Smooth muscle cell (in vitro differentiated cells): Measurements from ENCODE around the gene LRRFIP1. TPM values are rescaled to one million over a fixed set of nuclear protein-coding genes. Genes with fewer than 3 reads are reported as not detected.

ENCODE experiments used
- DNase-seq: peaks from one replicate; lab custom pipeline; 2025; ENCODE audit not compliant: unreplicated experiment; lab: John Stamatoyannopoulos, UW
- H2AFZ ChIP-seq: fragments of 200-600 bp; sonication (generic); 2 replicates; pipeline ENCODE4 v1.6.0; 2016; ENCODE audit warnings: antibody characterized with exemption, low read depth, mild to moderate bottlenecking
- H3F3A ChIP-seq: fragments of 200-600 bp; sonication (generic); 2 replicates; pipeline ENCODE4 v1.6.0; 2017; ENCODE audit warnings: antibody characterized with exemption, low read depth
- H3K27ac ChIP-seq: fragments of 200-600 bp; sonication (generic); 2 replicates; pipeline ENCODE4 v1.5.1; 2016; ENCODE audit warnings: low read depth, mild to moderate bottlenecking
- H3K27me3 ChIP-seq: fragments of 200-600 bp; sonication (generic); 2 replicates; pipeline ENCODE4 v1.6.1; 2016; ENCODE audit warnings: low read depth, mild to moderate bottlenecking
- H3K36me3 ChIP-seq: fragments of 200-600 bp; sonication (generic); 2 replicates; pipeline ENCODE4 v1.5.1; 2016; ENCODE audit warnings: low read depth
- H3K4me1 ChIP-seq: fragments of 200-600 bp; sonication (generic); 2 replicates; pipeline ENCODE4 v1.5.1; 2016; ENCODE audit warnings: low read depth
- H3K4me2 ChIP-seq: fragments of 200-600 bp; sonication (generic); 2 replicates; pipeline ENCODE4 v1.6.0; 2016; ENCODE audit warnings: mild to moderate bottlenecking
- H3K4me3 ChIP-seq: fragments of 200-600 bp; sonication (generic); 2 replicates; pipeline ENCODE4 v1.5.1; 2016; ENCODE audit warnings: mild to moderate bottlenecking
- H3K79me2 ChIP-seq: fragments of 200-600 bp; sonication (generic); 2 replicates; pipeline ENCODE4 v1.6.0; 2016; ENCODE audit warnings: low read depth, mild to moderate bottlenecking
- H3K9ac ChIP-seq: fragments of 200-600 bp; sonication (generic); 2 replicates; pipeline ENCODE4 v1.6.0; 2016; ENCODE audit warnings: low read depth
- H3K9me3 ChIP-seq: fragments of 200-600 bp; sonication (generic); replicated peaks from 2 replicates; pipeline ENCODE4 v1.5.1; 2016; ENCODE audit warnings: low read depth
- H4K20me1 ChIP-seq: fragments of 200-600 bp; sonication (generic); 2 replicates; pipeline ENCODE4 v1.6.0; 2016; ENCODE audit warnings: low read depth
- WGBS: methylation state at CpG from one replicate; pipeline ENCODE4 v1.1.7; 2016; ENCODE audit warnings: low lambda C conversion rate; 5-methylcytosine and 5-hydroxymethylcytosine counted together
- polyA plus RNA-seq: library from polyadenylated mRNA; unstranded; fragments of >200 nt; fragmentation: Nextera tagmentation; extraction: Ambion mirVana; gene quantifications from 2 replicates; pipeline ENCODE4 v1.2.1, GENCODE V29; 2016
- total RNA-seq: library from RNA; depleted of rRNA; stranded (reverse); fragments of >200 nt; gene quantifications from 2 replicates; pipeline ENCODE4 v1.2.3, GENCODE V29; 2014
- TF ChIP-seq, protein P1 (sequence below): fragments of 200-600 bp; sonication (generic); IDR thresholded peaks from 2 replicates; pipeline ENCODE4 v1.5.1; 2017; ENCODE audit warnings: borderline replicate concordance, mild to moderate bottlenecking, antibody characterized with exemption; ENCODE audit not compliant: insufficient read depth, poor library complexity, severe bottlenecking

LRRFIP1 gene
- total and polyA plus RNA-seq, 2 experiments from 2014 or later = 36.2 to 65.1 TPM

DNA sequence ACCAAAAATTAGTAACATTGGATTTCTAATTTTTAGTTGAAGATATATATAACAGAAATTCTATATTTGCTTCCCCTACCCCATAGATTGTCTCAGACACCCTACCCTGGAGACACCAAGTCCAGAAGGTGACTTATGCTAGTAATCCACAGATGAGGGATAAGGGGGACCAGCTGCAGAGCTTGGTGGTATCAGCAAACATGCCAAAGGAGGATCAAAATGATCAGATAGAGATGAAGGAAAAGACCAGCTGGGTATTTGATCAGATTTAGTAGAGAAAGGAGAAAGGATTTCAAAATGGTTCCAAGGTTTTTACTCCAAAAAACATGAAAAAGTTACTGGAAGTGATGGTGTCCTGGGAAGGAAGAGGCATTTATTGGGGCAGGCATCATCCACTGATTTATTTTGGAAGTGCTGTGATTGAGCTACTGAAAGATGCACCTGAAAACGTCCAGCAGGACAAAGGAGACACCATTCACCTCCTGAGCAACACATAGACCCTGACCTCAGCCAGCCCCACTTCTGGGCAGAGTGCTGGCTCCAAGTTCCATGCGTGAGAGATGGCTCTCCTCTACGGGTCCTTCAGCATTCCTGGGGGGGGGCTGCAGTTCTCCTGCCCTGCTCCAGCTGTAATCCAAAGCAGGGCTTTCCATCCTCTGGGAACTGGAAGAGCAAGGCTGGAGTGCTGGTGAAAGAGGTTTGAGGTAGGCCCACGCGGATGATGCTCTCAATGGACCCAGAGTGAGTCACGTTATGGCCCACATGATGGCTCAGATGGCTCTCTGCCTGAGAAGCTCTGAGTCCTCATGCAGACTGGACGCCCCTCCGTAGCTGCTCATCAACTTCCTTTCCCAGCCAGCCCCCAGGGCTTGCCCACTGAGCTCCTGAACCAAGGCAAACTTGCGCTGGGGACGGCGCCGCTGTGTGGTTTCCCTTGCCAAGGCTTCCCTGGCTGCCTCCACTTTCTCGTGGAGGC, 3.7 kb upstream of the LRRFIP1 start:
- DNase-seq = no peak
- TF ChIP-seq, protein P1, sequence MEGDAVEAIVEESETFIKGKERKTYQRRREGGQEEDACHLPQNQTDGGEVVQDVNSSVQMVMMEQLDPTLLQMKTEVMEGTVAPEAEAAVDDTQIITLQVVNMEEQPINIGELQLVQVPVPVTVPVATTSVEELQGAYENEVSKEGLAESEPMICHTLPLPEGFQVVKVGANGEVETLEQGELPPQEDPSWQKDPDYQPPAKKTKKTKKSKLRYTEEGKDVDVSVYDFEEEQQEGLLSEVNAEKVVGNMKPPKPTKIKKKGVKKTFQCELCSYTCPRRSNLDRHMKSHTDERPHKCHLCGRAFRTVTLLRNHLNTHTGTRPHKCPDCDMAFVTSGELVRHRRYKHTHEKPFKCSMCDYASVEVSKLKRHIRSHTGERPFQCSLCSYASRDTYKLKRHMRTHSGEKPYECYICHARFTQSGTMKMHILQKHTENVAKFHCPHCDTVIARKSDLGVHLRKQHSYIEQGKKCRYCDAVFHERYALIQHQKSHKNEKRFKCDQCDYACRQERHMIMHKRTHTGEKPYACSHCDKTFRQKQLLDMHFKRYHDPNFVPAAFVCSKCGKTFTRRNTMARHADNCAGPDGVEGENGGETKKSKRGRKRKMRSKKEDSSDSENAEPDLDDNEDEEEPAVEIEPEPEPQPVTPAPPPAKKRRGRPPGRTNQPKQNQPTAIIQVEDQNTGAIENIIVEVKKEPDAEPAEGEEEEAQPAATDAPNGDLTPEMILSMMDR = no peak
- no peak overlapping the region for H3K27ac ChIP-seq

DNA sequence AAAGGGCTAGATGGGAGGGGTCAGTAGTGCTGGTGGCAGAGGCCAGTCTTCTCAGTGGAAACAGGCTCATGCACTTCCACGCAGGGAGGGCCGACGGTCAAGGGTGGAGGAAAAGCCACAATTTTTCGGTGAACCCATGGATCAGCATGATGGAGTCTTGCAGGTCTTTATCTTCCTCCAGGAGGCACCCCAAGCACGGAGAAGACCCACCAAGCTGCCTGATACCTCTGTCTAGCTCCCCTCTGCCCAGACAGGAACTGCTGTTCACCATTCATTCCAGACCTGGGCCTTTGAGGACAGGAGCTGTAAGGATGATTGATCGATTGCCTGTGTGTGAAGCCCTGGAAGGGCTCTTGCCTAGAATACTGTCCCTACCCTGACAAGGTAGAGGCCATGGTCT, 2.8 kb upstream of the LRRFIP1 start:
- H3K9ac ChIP-seq = no peak overlapping the region
- H3K27ac ChIP-seq = no peak overlapping the region
- peaks cover 6% of the 10 kb centered on the region for H3K4me1 ChIP-seq
- H2AFZ ChIP-seq = no peak overlapping the region
- H3F3A ChIP-seq = peaks cover 4% of the 10 kb centered on the region
- no peaks in the 10 kb centered on the region for H3K27me3 ChIP-seq
- TF ChIP-seq, protein P1 = no peak
- H3K4me3 ChIP-seq = no peak overlapping the region
- H3K4me2 ChIP-seq = no peak overlapping the region
- H3K9me3 ChIP-seq = no peaks in the 10 kb centered on the region
- peaks cover 11% of the 10 kb centered on the region for H4K20me1 ChIP-seq
- H3K79me2 ChIP-seq = no peaks in the 10 kb centered on the region
- no peak for DNase-seq
- H3K36me3 ChIP-seq = no peaks in the 10 kb centered on the region
- WGBS = 97% methylated on average over 6 of the region's 6 CpGs

More for the DNA sequence above, 3.7 kb upstream of the LRRFIP1 start:
- no peak overlapping the region for H3K4me3 ChIP-seq
- 81% methylated on average over 13 of the region's 13 CpGs for WGBS
- peaks cover 6% of the 10 kb centered on the region for H4K20me1 ChIP-seq
- H3K4me2 ChIP-seq = no peak overlapping the region
- no peak overlapping the region for H2AFZ ChIP-seq
- H3F3A ChIP-seq = peaks cover 4% of the 10 kb centered on the region
- no peaks in the 10 kb centered on the region for H3K9me3 ChIP-seq
- no peaks in the 10 kb centered on the region for H3K27me3 ChIP-seq
- peaks cover 6% of the 10 kb centered on the region for H3K4me1 ChIP-seq
- H3K36me3 ChIP-seq = no peaks in the 10 kb centered on the region
- H3K79me2 ChIP-seq = no peaks in the 10 kb centered on the region
- H3K9ac ChIP-seq = no peak overlapping the region

DNA sequence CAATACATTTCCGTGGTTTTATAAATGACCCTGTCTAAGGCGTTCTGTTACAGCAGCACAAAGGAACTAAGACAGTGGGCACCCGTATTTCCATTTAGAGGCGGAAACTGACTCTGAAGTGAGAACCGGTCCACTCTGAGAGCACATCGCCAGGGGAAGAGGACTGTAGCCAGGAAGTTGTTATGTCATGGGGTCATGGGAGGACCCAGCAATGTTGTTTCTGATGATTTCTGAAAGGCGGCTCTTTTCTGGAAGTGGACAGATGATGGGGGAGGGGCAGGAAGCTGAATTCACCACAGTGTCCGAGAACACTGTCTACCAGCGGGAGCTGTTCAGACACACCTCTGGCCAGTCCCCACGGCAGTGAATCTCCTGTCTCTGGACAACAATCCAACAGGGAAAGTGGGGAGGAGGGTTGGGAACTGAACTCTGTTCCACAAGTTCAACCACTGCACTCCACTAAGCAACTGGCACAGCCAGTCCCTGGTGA, 2.1 kb upstream of the LRRFIP1 start:
- H2AFZ ChIP-seq = no peak overlapping the region
- H3K9ac ChIP-seq = no peak overlapping the region
- no peak overlapping the region for H3K4me3 ChIP-seq
- no peak overlapping the region for H3K27ac ChIP-seq
- H3F3A ChIP-seq = peaks cover 4% of the 10 kb centered on the region
- H3K9me3 ChIP-seq = no peaks in the 10 kb centered on the region
- DNase-seq = no peak
- H3K36me3 ChIP-seq = no peaks in the 10 kb centered on the region
- H3K4me2 ChIP-seq = no peak overlapping the region
- H3K4me1 ChIP-seq = peaks cover 6% of the 10 kb centered on the region
- H3K79me2 ChIP-seq = peaks cover 1% of the 10 kb centered on the region
- no peaks in the 10 kb centered on the region for H3K27me3 ChIP-seq
- WGBS = 93% methylated on average over 10 of the region's 10 CpGs
- H4K20me1 ChIP-seq = peaks cover 16% of the 10 kb centered on the region
- TF ChIP-seq, protein P1 = no peak
